Measurements from ENCODE around the gene SIN3A. TPM values are rescaled to one million over a fixed set of nuclear protein-coding genes. Genes with fewer than 3 reads are reported as not detected.
A peak's percentile ranks its signal among the peaks of the same experiment; 100 is the strongest.
"Not testable (repeated sequence)": the region's sequence is repeated elsewhere in the genome, so short reads cannot be mapped to it uniquely, and the experiment has no call there.

The SIN3A gene
- total RNA-seq, 2 experiments from 2014 or later, result 67.5 to 72.4 TPM

- Mint-ChIP-seq H3K4me1 (ENCODE audit: low read depth) (peaks cover 3% of the 10 kb centered on the region), H3K27me3 (no peaks in the 10 kb centered on the region), H3K4me3 (no peak overlapping the region), H3K36me3 (ENCODE audit: low read depth) (peaks cover 4% of the 10 kb centered on the region), H3K9me3 (no peaks in the 10 kb centered on the region), H3K27ac (no peak overlapping the region)
- intact Hi-C loops (cut with micrococcal nuclease), result no loop called here
- DNase-seq (no peak), ATAC-seq (no peak)
- CTCF ChIA-PET, result interaction anchor here (0.6 to 1.5 kb wide), 2 partner anchors 17 to 29 kb away, joined by 3 to 4 read pairs; no protein-coding TSS in a partner anchor
- TF ChIP-seq CTCF (IDR thresholded peaks at IDR 0.05), result no peak
- POLR2A ChIA-PET, result interaction anchor here (1.1 kb wide), 1 partner anchor 29 kb away, joined by 3 read pairs; no protein-coding TSS in a partner anchor
Measured at GRCh38 chr15:75479670-75480069, 28.2 kb upstream of the SIN3A start.

GRCh38 chr15:75477094-75477493 lies 25.6 kb upstream of the SIN3A start:
- H3K27ac Mint-ChIP-seq; ATAC-seq; H3K36me3 Mint-ChIP-seq (ENCODE audit: low read depth); H3K4me3 Mint-ChIP-seq; H3K4me1 Mint-ChIP-seq (ENCODE audit: low read depth); POLR2A ChIA-PET; intact Hi-C loops (cut with micrococcal nuclease); H3K9me3 Mint-ChIP-seq; H3K27me3 Mint-ChIP-seq; CTCF ChIA-PET; DNase-seq: not testable (repeated sequence)

- POLR2A ChIA-PET, result no interaction called here
- no peak for TF ChIP-seq CTCF (IDR thresholded peaks at IDR 0.05)
- Mint-ChIP-seq H3K27ac (peak overlapping the region; percentile 53), H3K4me3 (no peak overlapping the region), H3K36me3 (ENCODE audit: low read depth) (peaks cover 6% of the 10 kb centered on the region), H3K27me3 (no peaks in the 10 kb centered on the region), H3K4me1 (ENCODE audit: low read depth) (no peaks in the 10 kb centered on the region), H3K9me3 (no peaks in the 10 kb centered on the region)
- CTCF ChIA-PET, result no interaction called here
- DNase-seq (no peak), ATAC-seq (no peak)
- intact Hi-C loops (cut with micrococcal nuclease), result no loop called here
Measured at GRCh38 chr15:75468913-75469598, 17.6 kb upstream of the SIN3A start.

GRCh38 chr15:75460646-75461045 lies 9.2 kb upstream of the SIN3A start:
- Mint-ChIP-seq H3K27ac (no peak overlapping the region), H3K4me3 (no peak overlapping the region), H3K27me3 (no peaks in the 10 kb centered on the region), H3K36me3 (ENCODE audit: low read depth) (no peaks in the 10 kb centered on the region), H3K9me3 (no peaks in the 10 kb centered on the region), H3K4me1 (ENCODE audit: low read depth) (peaks cover 5% of the 10 kb centered on the region)
- DNase-seq, result no peak
- intact Hi-C loops (cut with micrococcal nuclease), result no loop called here
- ChIA-PET POLR2A (no interaction called here), CTCF (no interaction called here)
- no peak for ATAC-seq
- no peak for TF ChIP-seq CTCF (IDR thresholded peaks at IDR 0.05)

GRCh38 chr15:75459581-75459980 lies 8.1 kb upstream of the SIN3A start:
- Mint-ChIP-seq H3K27me3 (no peaks in the 10 kb centered on the region), H3K9me3 (no peaks in the 10 kb centered on the region), H3K36me3 (ENCODE audit: low read depth) (no peaks in the 10 kb centered on the region), H3K4me1 (ENCODE audit: low read depth) (peaks cover 5% of the 10 kb centered on the region), H3K4me3 (no peak overlapping the region), H3K27ac (no peak overlapping the region)
- intact Hi-C loops (cut with micrococcal nuclease), result no loop called here
- TF ChIP-seq CTCF (IDR thresholded peaks at IDR 0.05), result no peak
- ATAC-seq (no peak), DNase-seq (no peak)
- ChIA-PET CTCF (no interaction called here), POLR2A (no interaction called here)
